HG03521 (cell line): ENCODE measurements around the gene HOXD8.

ENCODE experiments used
- ATAC-seq: cut with Tn5 transposase; IDR thresholded peaks from one replicate; pipeline ENCODE4 v1.9.1; 2021; ENCODE audit warnings: mild to moderate bottlenecking, moderate library complexity; ENCODE audit not compliant: unreplicated experiment

HOXD8 gene

DNA sequence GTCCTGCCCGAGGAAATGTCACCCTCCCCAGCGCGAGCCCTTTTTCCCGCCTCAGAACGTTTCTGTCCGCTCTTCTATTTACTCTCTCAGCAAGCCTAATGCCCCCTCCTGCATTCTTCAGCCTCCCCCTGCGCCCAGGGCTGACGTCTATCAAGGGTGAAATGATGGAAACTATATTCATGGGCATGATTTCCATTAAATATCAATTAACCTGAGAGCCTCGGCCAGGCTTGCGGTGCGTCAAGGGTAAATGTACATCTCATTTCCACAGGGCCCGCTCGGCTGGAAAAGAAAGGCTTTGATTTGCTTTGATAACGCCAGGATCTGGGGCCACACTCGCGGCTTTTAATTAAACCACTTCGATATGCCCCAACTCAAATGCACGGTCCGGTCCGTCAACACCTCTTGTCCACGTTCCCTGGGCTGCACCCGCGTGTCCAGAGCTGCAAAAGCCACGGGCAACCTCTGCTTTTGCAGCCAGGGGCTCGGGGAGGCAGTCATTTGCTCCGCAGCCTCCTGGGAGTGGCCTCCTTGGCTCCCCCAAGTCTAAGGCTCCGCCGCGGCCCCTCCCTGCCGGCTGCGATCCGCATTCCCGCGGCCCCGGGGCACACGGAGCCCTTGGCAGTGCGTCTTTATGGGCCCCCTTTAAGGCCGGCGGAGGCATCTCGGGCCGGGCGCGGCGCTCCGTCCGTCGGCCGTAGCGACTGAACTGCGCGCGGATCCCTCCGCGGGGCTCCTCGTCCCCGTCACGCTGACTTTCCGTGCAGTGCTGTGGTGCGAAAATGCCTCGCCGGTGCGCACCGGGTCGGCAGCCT lies at the start of gene HOXD8:
HOXD8 (plus strand) TSS at position 724 of the 815 bp plus-strand sequence. CDS start 662 bp downstream, outside the sequence.
- ATAC-seq: no peak

DNA sequence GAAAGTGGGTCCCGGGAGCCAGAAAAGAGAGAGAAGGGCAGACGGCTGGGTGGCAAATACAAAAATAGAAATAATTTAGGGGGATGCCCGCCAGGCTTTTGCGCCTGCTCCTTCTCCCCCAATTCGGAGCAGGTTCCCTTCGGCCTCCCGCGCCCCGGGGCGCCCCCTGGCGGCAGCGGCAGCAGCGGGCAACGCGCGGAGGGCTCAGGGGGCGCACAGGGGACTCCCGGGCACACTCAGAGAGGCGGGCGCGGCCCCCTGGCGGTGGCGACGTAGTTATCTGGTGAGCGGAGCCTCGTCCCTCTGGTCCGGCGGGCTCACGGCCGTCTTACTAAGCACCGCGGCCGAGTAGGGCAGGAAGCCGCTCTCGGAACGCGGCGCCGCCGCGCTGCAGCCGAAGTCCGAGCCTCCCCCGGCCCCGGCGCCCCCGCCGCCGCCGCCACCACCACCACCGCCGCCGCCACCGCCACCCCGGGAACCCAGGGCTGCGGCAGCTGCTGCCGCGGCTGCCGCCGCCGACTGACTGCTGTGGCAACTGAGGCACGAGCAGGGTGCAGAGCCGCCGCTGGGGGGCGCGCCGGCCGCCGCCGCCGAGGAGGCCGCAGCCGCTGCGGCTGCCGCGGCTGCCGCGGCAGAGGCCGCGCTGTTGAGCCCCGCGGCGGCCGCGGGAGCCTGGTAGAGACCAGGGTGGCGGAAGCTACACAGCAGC lies 49.5 kb upstream of the HOXD8 start:
- no peak for ATAC-seq

DNA sequence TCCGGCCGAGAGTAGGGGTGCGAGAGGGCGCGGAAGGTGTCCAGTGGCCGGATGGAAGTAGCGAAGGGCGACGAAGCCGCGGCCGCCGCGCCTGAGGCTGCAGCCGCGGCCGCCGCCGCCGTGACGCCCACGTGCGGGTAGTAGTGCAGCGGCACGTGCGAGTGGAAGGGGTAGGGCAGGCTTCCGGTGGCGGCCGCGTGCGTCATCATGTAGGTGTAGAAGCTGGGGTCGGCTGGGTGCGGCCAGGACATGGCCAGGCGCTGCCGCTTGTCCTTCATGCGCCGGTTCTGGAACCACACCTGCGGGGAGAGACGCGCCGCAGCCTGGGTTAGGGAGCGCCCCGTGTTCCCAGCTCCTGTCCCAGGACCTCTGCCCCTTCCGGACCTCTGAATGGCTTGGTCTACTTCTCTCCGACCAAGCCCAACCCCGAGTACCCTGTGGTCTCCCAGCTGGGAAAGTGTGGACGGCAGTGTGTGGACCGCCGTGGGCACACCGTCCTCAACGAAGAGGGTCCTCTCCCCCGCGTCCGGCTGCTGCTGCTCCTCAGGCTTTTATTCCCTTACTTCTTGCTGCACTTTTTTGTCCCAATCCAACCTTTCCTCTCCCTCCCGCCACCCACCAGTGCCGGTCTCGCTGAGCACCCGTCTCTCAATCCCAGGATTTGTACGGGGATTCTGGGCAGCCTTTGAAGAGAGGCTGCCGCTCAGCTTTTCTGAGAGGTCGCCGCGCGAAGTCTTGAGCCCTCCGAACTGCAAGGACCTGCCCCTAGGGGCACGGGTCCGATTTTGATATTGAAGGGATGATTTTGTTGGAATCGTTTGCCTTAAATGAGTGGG lies 48.7 kb upstream of the HOXD8 start:
- no peak for ATAC-seq

DNA sequence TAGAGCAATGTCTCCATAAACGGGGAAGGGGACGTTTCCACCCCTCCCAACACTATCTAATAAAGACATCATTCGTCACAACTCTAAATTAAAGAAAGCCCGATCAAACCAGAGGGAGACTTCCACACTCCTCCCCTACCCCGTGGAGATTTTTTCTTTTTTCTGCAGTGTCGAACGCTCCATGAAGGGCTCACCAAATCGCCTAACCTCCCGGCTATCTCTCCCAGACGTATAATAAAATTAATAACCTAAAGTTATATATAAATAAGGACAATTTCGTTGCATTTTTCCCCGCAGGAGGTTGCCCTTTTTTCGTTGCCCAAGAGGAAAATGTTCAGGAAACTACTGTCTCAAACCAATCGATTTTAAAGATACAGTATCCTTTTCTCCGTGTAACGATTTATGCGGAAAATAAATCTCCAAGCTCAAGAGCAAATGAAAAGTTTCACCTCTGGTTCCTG lies 48.1 kb upstream of the HOXD8 start:
- no peak for ATAC-seq

GRCh38 chr2:176081837-176082524 lies 47.5 kb upstream of the HOXD8 start:
- no peak for ATAC-seq

GRCh38 chr2:176082525-176082823 lies 47.0 kb upstream of the HOXD8 start:
- no peak for ATAC-seq

DNA sequence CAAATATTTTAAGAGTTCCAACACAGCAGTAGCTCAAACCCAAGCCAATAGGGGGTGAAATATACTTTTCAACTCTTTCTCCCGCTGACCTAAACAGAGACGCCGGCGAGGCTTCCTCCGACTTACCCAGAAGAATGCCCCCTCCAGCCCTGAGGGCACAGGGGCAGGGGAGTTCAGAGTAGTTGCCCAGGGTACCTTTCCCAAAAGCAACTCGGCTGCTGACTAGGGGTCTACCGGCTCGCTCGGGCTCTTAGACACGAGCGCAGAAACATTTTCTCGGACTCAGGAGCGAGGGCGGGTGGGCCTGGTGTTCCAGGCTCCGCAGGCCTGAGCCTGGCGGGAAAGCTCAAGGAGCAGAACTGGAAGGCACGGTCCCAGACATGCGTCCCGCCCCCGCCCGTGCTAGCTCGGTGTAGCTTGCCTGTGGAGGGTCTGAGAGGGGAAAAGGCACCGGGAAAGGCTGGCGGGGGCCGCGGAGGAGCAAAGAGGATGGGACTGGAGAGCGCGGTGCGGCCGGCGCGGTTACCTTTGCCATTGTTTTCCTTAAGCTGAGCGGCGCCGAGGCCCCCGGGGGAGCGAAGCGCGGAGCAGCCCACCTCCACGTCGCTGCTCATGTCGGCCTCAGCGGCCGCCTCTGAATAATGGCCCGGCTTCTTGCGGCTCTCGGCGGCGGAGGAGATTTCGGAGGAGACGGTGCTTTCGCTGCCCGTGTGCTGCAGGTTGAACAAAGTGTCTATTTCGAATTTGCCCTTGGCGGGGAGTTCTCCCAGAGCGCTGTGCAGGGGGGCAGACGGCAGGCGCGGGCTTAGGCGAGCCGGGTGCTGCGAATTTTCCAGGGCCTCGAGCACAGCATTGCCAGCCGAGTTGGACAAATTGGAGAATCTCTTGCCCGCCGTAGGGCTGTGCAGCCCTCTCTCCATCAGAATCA lies 46.4 kb upstream of the HOXD8 start:
- no peak for ATAC-seq

DNA sequence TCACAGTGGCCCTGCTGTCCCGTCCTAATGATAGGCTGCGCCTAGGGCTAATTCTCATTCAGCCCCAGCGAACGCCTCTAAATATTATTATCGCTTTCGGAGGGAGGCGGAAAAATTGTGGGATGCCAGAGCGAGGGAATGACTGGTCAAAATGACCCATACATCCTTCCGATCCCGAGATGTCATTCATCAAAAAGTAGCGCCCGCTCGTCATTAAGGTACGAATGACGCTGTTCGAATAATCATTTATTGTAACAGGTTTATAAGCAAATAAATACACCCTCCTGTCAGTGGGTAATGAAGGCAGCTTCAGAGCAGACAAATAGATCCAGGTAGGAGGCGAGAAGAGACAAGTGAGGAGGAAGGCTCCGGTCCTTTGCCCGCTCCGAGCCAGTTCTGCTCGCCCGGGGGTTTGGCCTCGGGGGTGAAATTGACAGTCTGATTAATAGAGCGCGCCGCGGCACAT lies 45.7 kb upstream of the HOXD8 start, which contains the start of gene EVX2:
EVX2 (minus strand) TSS at position 167 of the 466 bp plus-strand sequence. CDS start 186 bp downstream, outside the sequence.
- no peak for ATAC-seq

GRCh38 chr2:176084611-176085119 lies 44.8 kb upstream of the HOXD8 start:
- no peak for ATAC-seq

- ATAC-seq: no peak
These were observed 44.3 kb upstream of the HOXD8 start for GRCh38 chr2:176085120-176085788.

DNA sequence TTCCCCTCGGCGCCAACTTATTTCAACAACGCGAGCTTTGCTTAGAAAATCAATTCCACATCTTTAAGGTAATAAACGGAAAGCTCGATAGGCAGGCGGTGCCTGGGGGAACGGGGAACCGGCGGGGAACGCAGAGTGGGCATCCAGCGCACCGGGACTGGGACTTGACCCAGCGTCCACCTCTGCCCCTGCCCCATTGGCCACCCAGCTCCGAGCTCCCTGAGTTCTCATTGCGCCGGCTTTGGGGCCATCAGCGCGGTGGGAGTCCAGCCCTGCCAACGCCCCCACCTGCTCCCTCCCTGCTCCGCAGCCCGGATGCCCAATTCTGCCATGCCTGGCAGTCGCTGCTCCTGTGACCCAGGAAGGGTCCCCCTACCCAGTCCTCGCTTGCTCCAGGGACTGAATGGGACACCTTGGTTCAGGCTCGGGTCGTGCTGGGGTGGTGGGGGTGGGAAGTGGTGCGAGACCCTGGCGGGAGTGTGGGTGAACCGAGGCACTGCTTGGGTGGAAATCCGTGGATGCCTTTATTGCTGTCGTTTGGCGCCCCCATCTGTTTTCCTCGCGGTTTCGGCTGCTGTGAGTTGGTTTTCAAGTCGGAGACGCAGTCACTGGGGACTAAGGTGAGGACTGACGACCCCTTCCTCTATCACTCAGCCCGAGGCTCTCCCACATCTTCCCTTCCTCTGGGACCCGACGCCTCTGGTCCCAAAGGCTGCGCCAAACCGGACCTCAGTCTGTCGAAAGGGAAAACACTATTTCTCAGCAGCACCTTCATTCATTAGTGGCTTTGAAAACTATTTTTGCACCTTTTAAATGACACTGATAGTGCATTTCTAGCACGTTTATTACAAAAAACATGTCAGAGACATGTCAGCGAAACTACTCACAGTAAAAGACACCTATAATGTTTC lies 43.4 kb upstream of the HOXD8 start:
- ATAC-seq: no peak

DNA sequence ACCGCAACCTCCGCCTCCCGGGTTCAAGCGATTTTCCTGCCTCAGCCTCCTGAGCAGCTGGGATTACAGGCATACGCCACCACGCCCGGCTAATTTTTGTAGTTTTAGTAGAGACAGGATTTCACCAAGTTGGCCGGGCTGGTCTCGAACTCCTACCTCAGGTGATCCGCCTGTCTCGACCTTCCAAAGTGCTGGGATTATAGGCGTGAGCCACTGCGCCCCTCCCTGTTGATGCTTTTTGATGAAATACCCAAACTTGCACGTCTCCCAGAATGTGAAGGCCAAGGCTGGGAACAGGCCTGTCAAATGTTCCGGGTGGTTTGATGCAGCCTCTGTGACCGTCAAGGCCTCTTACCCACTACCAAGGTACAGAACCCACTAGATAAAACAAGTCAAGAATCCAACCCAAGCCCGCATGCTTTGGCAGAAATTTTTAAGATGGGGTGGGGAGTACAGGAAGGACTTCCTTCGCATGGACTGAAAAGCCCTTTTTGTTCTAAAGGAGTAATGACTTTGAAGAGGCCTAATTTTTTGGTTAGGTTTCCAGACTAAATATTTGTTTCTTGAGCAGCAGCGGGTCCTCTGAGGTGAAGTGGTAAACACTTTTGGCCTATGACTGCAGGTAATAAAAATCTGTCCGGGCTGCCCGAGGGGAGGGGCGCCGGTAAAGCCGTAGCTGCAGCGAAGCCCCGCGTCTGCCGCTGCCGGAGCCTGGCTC lies 42.0 kb upstream of the HOXD8 start:
- ATAC-seq: no peak

GRCh38 chr2:176088048-176088936 lies 41.2 kb upstream of the HOXD8 start:
- no peak for ATAC-seq

- no peak for ATAC-seq
These were observed 40.3 kb upstream of the HOXD8 start for GRCh38 chr2:176088937-176089842.

DNA sequence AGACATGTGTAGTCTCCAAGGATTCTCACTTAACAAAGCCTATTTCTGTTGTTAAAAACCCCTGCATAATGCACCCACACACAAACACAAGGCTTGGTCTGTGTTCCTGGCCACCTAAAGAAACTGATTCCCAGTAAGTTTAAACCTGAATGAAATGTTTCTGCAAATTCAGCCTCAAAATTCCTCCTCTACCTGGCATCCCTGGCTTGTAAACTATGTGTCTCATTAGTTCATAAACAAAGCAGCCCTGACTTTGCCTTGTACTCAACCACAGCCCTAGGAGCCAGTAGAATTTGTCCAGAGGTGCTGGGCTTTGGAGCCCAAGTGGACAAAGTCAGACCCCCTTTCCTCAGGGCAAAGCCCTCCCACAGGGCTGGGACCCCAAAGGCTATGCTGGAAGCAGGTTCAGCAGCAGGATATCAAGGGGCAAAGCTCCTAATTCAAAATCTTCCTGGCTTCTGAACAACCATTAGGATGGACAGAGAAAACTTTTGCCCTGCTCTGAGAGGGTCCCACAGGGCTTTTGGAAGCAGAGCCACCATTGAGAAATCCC lies 39.6 kb upstream of the HOXD8 start:
- no peak for ATAC-seq
